Kidney glomerular epithelial cell (primary cell): Measurements from ENCODE around the gene PTPA.

ENCODE experiments used
- DNase-seq: peaks from one replicate; lab custom pipeline; 2025; lab: John Stamatoyannopoulos, UW

PTPA gene

GRCh38 chr9:129138476-129139232 is 27.4 kb downstream of the PTPA start:
- no peak for DNase-seq

GRCh38 chr9:129139233-129139992 is 28.2 kb downstream of the PTPA start:
- peak; percentile 77 for DNase-seq

GRCh38 chr9:129139993-129140396 is 28.8 kb downstream of the PTPA start:
- DNase-seq: peak; percentile 95

- DNase-seq: peak; percentile 41
Measured at GRCh38 chr9:129140397-129141065, 29.3 kb downstream of the PTPA start.

GRCh38 chr9:129141066-129142041 is 30.1 kb downstream of the PTPA start:
- DNase-seq: peak; percentile 95

- DNase-seq: no peak
Measured at GRCh38 chr9:129142138-129142935, 31.1 kb downstream of the PTPA start.

GRCh38 chr9:129143031-129143927 is 32.1 kb downstream of the PTPA start:
- DNase-seq: peak; percentile 80

GRCh38 chr9:129145316-129145715 is 34.1 kb downstream of the PTPA start:
- no peak for DNase-seq

- DNase-seq: peak; percentile 49
Measured at GRCh38 chr9:129145841-129146292, 34.7 kb downstream of the PTPA start.

- peak; percentile 46 for DNase-seq
Measured at GRCh38 chr9:129146441-129146941, 35.3 kb downstream of the PTPA start.

- no peak for DNase-seq
Measured at GRCh38 chr9:129148463-129149204, 37.4 kb downstream of the PTPA start.

GRCh38 chr9:129149442-129149841 is 38.2 kb downstream of the PTPA start:
- no peak for DNase-seq

- no peak for DNase-seq
Measured at GRCh38 chr9:129150122-129150521, 38.9 kb downstream of the PTPA start.

- no peak for DNase-seq
Measured at GRCh38 chr9:129150672-129151211, 39.5 kb downstream of the PTPA start.

- DNase-seq: no peak
Measured at GRCh38 chr9:129151469-129151868, 40.3 kb downstream of the PTPA start.

- no peak for DNase-seq
Measured at GRCh38 chr9:129154866-129155477, 43.8 kb downstream of the PTPA start.

GRCh38 chr9:129156163-129156562 is 44.9 kb downstream of the PTPA start:
- DNase-seq: no peak
